Neural progenitor cell (in vitro differentiated cells): ENCODE data around the gene ZNF385A. TPM values are rescaled to one million over a fixed set of nuclear protein-coding genes. Genes with fewer than 3 reads are reported as not detected.
A peak's percentile ranks its signal among the peaks of the same experiment; 100 is the strongest.

Experiments used
- DNase-seq: peaks from one replicate; pipeline ENCODE4 v3.0.0-alpha.2; 2016; ENCODE audit warnings: low spot score
- H2AFZ ChIP-seq: fragments of 200-600 bp; sonication (generic); replicated peaks from 2 replicates; pipeline ENCODE4 v1.6.1; 2016; ENCODE audit warnings: antibody characterized with exemption
- H3F3A ChIP-seq: fragments of 200-600 bp; sonication (generic); 2 replicates; pipeline ENCODE4 v1.6.1; 2016; ENCODE audit warnings: antibody characterized with exemption, low read depth
- H3K27ac ChIP-seq: fragments of 200-600 bp; sonication (generic); 2 replicates; pipeline ENCODE4 v1.5.1; 2016; ENCODE audit warnings: mild to moderate bottlenecking
- H3K27me3 ChIP-seq: fragments of 200-600 bp; sonication (generic); 2 replicates; pipeline ENCODE4 v1.6.1; 2016; ENCODE audit warnings: mild to moderate bottlenecking, moderate library complexity
- H3K36me3 ChIP-seq: fragments of 200-600 bp; sonication (generic); 2 replicates; pipeline ENCODE4 v1.5.1; 2016
- H3K4me1 ChIP-seq: fragments of 200-600 bp; sonication (generic); 2 replicates; pipeline ENCODE4 v1.6.1; 2016; ENCODE audit warnings: mixed run types
- H3K4me2 ChIP-seq: fragments of 200-600 bp; sonication (generic); 2 replicates; pipeline ENCODE4 v1.6.1; 2016
- H3K4me3 ChIP-seq: fragments of 200-600 bp; sonication (generic); 2 replicates; pipeline ENCODE4 v1.5.1; 2016
- H3K79me2 ChIP-seq: fragments of 200-600 bp; sonication (generic); 2 replicates; pipeline ENCODE4 v1.6.1; 2016; ENCODE audit warnings: low read depth
- H3K9ac ChIP-seq: fragments of 200-600 bp; sonication (generic); 2 replicates; pipeline ENCODE4 v1.6.1; 2016
- H3K9me3 ChIP-seq: fragments of 200-600 bp; sonication (generic); 2 replicates; pipeline ENCODE4 v1.5.1; 2016; ENCODE audit warnings: low read depth
- H4K20me1 ChIP-seq: fragments of 200-600 bp; sonication (generic); 2 replicates; pipeline ENCODE4 v1.6.1; 2016; ENCODE audit warnings: low read depth
- H3K27ac Mint-ChIP-seq: 3 replicates; pipeline ENCODE4 v1.8.0; 2021; ENCODE audit warnings: mixed read lengths
- H3K27me3 Mint-ChIP-seq: 2 replicates; pipeline ENCODE4 v1.8.0; 2022; ENCODE audit warnings: low read depth, mild to moderate bottlenecking, inconsistent platforms, moderate library complexity, mixed read lengths; ENCODE audit not compliant: insufficient read depth
- H3K36me3 Mint-ChIP-seq: 3 replicates; pipeline ENCODE4 v1.8.0; 2021; ENCODE audit warnings: mixed read lengths
- H3K4me1 Mint-ChIP-seq: 3 replicates; pipeline ENCODE4 v1.8.0; 2021; ENCODE audit warnings: mixed read lengths
- H3K4me3 Mint-ChIP-seq: 3 replicates; pipeline ENCODE4 v1.8.0; 2021; ENCODE audit warnings: mild to moderate bottlenecking, moderate library complexity, mixed read lengths
- H3K9me3 Mint-ChIP-seq: 3 replicates; pipeline ENCODE4 v1.8.0; 2020; ENCODE audit warnings: mixed read lengths
- CTCF ChIP-seq: fragments of 200-600 bp; sonication (generic); IDR thresholded peaks from 2 replicates; pipeline ENCODE4 v1.5.1; 2017; ENCODE audit warnings: antibody characterized with exemption, mild to moderate bottlenecking
- EZH2 ChIP-seq: fragments of 200-600 bp; sonication (generic); IDR thresholded peaks from 2 replicates; pipeline ENCODE4 v1.6.1; 2017; ENCODE audit warnings: antibody characterized with exemption, mild to moderate bottlenecking, moderate library complexity
- EZH2phosphoT487 ChIP-seq: fragments of 200-600 bp; sonication (generic); IDR thresholded peaks from 2 replicates; pipeline ENCODE4 v1.6.1; 2017; ENCODE audit warnings: antibody characterized with exemption
- total RNA-seq: library from RNA; depleted of rRNA; stranded (reverse); fragments of >200 nt; gene quantifications from 2 replicates; pipeline ENCODE4 v1.2.3, GENCODE V29; 2015; ENCODE audit warnings: low replicate concordance

The ZNF385A gene
- total RNA-seq: 6.2 and 7.2 TPM in 2 replicates

- Histone ChIP-seq H3K9ac (no peak within 1 kb of the TSS), H4K20me1 (peaks cover 58% of the 10 kb centered on the region), H3K27me3 (no peaks in the 10 kb centered on the region), H2AFZ (no peak within 1 kb of the TSS), H3K4me3 (peak within 1 kb of the TSS; percentile 36), H3K4me1 (peaks cover 58% of the 10 kb centered on the region), H3K4me2 (peak within 1 kb of the TSS; percentile 85), H3K27ac (no peak within 1 kb of the TSS), H3F3A (peaks cover 60% of the 10 kb centered on the region), H3K36me3 (no peaks in the 10 kb centered on the region), H3K79me2 (peaks cover 24% of the 10 kb centered on the region), H3K9me3 (no peaks in the 10 kb centered on the region)
- TF ChIP-seq CTCF: no peak
- TF ChIP-seq EZH2: no peak
- TF ChIP-seq EZH2phosphoT487: no peak
- Mint-ChIP-seq H3K4me1 (peaks cover 65% of the 10 kb centered on the region), H3K9me3 (no peaks in the 10 kb centered on the region), H3K27me3 (no peaks in the 10 kb centered on the region), H3K4me3 (peak within 1 kb of the TSS; percentile 54), H3K27ac (peak within 1 kb of the TSS; percentile 44), H3K36me3 (peaks cover 3% of the 10 kb centered on the region)
- DNase-seq: no peak
These were observed at the start of gene ZNF385A for GRCh38 chr12:54384591-54385041. Gene ZNF385A (minus strand): TSS chr12:54384733. CDS start chr12:54384514, 219 bp downstream.

GRCh38 chr12:54432815-54433164 is 48.3 kb upstream of the ZNF385A start:
- no peaks in the 10 kb centered on the region for H4K20me1 ChIP-seq
- no peaks in the 10 kb centered on the region for H3K9me3 ChIP-seq
- Mint-ChIP-seq H3K36me3 (no peaks in the 10 kb centered on the region), H3K27me3 (peaks cover 9% of the 10 kb centered on the region), H3K9me3 (no peaks in the 10 kb centered on the region), H3K27ac (no peak overlapping the region), H3K4me3 (no peak overlapping the region), H3K4me1 (peaks cover 21% of the 10 kb centered on the region)
- peaks cover 47% of the 10 kb centered on the region for H3F3A ChIP-seq
- no peak overlapping the region for H3K9ac ChIP-seq
- H3K27me3 ChIP-seq: peaks cover 5% of the 10 kb centered on the region
- DNase-seq: no peak
- H3K79me2 ChIP-seq: no peaks in the 10 kb centered on the region
- H3K4me3 ChIP-seq: no peak overlapping the region
- peak overlapping the region; percentile 63 for H3K4me2 ChIP-seq
- peak overlapping the region; percentile 76 for H2AFZ ChIP-seq
- TF ChIP-seq EZH2phosphoT487 (no peak), CTCF (no peak), EZH2 (no peak)
- no peak overlapping the region for H3K27ac ChIP-seq
- H3K36me3 ChIP-seq: no peaks in the 10 kb centered on the region
- peaks cover 35% of the 10 kb centered on the region for H3K4me1 ChIP-seq

- H3K79me2 ChIP-seq: no peaks in the 10 kb centered on the region
- H3K36me3 ChIP-seq: no peaks in the 10 kb centered on the region
- DNase-seq: peak; percentile 60
- peak overlapping the region; percentile 8 for H3K4me3 ChIP-seq
- H3K9ac ChIP-seq: no peak overlapping the region
- H3K27me3 Mint-ChIP-seq: peaks cover 14% of the 10 kb centered on the region
- peak overlapping the region; percentile 76 for H2AFZ ChIP-seq
- no peaks in the 10 kb centered on the region for H3K9me3 Mint-ChIP-seq
- H3K27me3 ChIP-seq: peaks cover 5% of the 10 kb centered on the region
- peak overlapping the region; percentile 1 for H3K27ac Mint-ChIP-seq
- H3K4me3 Mint-ChIP-seq: no peak overlapping the region
- peak overlapping the region; percentile 72 for H3K27ac ChIP-seq
- H4K20me1 ChIP-seq: no peaks in the 10 kb centered on the region
- H3K4me1 ChIP-seq: peaks cover 35% of the 10 kb centered on the region
- no peaks in the 10 kb centered on the region for H3K36me3 Mint-ChIP-seq
- H3K4me1 Mint-ChIP-seq: peaks cover 24% of the 10 kb centered on the region
- no peak for TF ChIP-seq CTCF
- no peak for TF ChIP-seq EZH2
- TF ChIP-seq EZH2phosphoT487: peak; percentile 27
- H3F3A ChIP-seq: peaks cover 47% of the 10 kb centered on the region
- no peaks in the 10 kb centered on the region for H3K9me3 ChIP-seq
- peak overlapping the region; percentile 63 for H3K4me2 ChIP-seq
These were observed 47.6 kb upstream of the ZNF385A start for GRCh38 chr12:54431911-54432814.
